DOHH2 (cell line): Measurements from ENCODE around the gene TAF1B.

ENCODE experiments used
- EZH2phosphoT487 ChIP-seq: fragments of 200-600 bp; sonication (generic); IDR thresholded peaks from 2 replicates; pipeline ENCODE4 v1.6.1; 2017; ENCODE audit warnings: borderline replicate concordance, mild to moderate bottlenecking, antibody characterized with exemption, low read length, moderate library complexity, mixed read lengths
- TF ChIP-seq, protein P1 (sequence below): fragments of 200-600 bp; sonication (generic); IDR thresholded peaks from one replicate; pipeline ENCODE4 v1.5.1; 2014; ENCODE audit warnings: antibody characterized with exemption, mild to moderate bottlenecking, low read depth, low read length; ENCODE audit not compliant: poor library complexity, severe bottlenecking

DNA sequence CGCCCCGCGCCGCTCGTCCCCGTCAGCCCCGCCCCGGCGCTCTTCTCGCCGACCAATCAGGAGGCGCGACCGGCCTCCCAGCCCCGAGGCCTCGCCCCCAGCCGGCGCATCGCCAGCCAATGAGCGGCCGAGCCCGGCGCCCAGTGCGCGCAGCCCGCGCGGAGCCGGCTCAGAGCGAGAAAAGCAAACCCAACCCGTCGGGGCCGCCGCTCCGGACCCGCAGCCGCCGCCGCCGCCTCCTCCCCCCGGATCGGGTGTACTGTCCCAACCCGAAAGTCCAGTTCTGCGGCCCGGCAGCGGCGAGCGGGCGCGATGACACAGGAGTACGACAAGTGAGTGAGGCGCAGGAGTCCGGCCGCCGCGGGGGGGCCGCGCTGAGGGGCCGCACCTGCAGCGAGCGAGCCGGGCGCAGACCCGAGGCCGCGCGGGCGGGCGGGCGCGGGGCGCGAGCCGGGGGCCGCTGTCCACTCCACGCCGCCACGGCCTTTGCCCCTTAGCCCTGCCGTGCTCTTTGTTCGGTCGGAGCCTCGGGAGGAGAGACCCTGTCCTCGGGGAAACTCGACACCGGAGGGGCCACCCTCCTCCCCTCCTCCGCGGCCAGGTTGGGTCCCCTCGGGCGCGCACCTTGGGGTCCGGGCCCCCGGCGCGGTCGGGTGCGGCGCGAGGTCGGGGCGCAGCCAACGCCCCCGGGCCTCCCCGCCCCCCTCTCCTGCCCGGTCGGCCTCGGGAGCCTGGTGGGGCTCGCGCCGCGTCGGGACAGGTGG is 108.4 kb downstream of the TAF1B start, which contains the start of gene GRHL1:
- no peak for TF ChIP-seq EZH2phosphoT487
- TF ChIP-seq, protein P1, sequence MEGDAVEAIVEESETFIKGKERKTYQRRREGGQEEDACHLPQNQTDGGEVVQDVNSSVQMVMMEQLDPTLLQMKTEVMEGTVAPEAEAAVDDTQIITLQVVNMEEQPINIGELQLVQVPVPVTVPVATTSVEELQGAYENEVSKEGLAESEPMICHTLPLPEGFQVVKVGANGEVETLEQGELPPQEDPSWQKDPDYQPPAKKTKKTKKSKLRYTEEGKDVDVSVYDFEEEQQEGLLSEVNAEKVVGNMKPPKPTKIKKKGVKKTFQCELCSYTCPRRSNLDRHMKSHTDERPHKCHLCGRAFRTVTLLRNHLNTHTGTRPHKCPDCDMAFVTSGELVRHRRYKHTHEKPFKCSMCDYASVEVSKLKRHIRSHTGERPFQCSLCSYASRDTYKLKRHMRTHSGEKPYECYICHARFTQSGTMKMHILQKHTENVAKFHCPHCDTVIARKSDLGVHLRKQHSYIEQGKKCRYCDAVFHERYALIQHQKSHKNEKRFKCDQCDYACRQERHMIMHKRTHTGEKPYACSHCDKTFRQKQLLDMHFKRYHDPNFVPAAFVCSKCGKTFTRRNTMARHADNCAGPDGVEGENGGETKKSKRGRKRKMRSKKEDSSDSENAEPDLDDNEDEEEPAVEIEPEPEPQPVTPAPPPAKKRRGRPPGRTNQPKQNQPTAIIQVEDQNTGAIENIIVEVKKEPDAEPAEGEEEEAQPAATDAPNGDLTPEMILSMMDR: no peak
